Measurements from ENCODE around the gene CRPPA.
"Not testable (repeated sequence)": the region's sequence is repeated elsewhere in the genome, so short reads cannot be mapped to it uniquely, and the experiment has no call there.

The CRPPA gene

GRCh38 chr7:16399265-16399831, 22.0 kb downstream of the CRPPA start:
- peaks cover 11% of the 10 kb centered on the region for H3K9me3 ChIP-seq (ENCODE audit: low read length)
- H3K36me3 ChIP-seq (ENCODE audit: insufficient read depth, low read length), result no peaks in the 10 kb centered on the region
- no peak overlapping the region for H3K4me3 ChIP-seq (ENCODE audit: low read length)
- no peaks in the 10 kb centered on the region for H3K27me3 ChIP-seq (ENCODE audit: insufficient read depth, low read length)
- H3K4me1 ChIP-seq (ENCODE audit: insufficient read depth, low read length), result no peaks in the 10 kb centered on the region
- no peak overlapping the region for H2AFZ ChIP-seq (ENCODE audit: low read depth, low read length)

GRCh38 chr7:16398146-16399017, 23.0 kb downstream of the CRPPA start:
- H3K9me3 ChIP-seq (ENCODE audit: low read length), result peaks cover 11% of the 10 kb centered on the region
- H3K4me3 ChIP-seq (ENCODE audit: low read length), result no peak overlapping the region
- no peak overlapping the region for H2AFZ ChIP-seq (ENCODE audit: low read depth, low read length)
- no peaks in the 10 kb centered on the region for H3K27me3 ChIP-seq (ENCODE audit: insufficient read depth, low read length)
- no peaks in the 10 kb centered on the region for H3K4me1 ChIP-seq (ENCODE audit: insufficient read depth, low read length)
- H3K36me3 ChIP-seq (ENCODE audit: insufficient read depth, low read length), result no peaks in the 10 kb centered on the region

- no peak overlapping the region for H2AFZ ChIP-seq (ENCODE audit: low read depth, low read length)
- no peaks in the 10 kb centered on the region for H3K4me1 ChIP-seq (ENCODE audit: insufficient read depth, low read length)
- no peaks in the 10 kb centered on the region for H3K36me3 ChIP-seq (ENCODE audit: insufficient read depth, low read length)
- H3K27me3 ChIP-seq (ENCODE audit: insufficient read depth, low read length), result no peaks in the 10 kb centered on the region
- no peak overlapping the region for H3K4me3 ChIP-seq (ENCODE audit: low read length)
- H3K9me3 ChIP-seq (ENCODE audit: low read length), result peaks cover 11% of the 10 kb centered on the region
These were observed 23.7 kb downstream of the CRPPA start for GRCh38 chr7:16397501-16398145.

- peaks cover 11% of the 10 kb centered on the region for H3K9me3 ChIP-seq (ENCODE audit: low read length)
- H3K4me1 ChIP-seq (ENCODE audit: insufficient read depth, low read length), result no peaks in the 10 kb centered on the region
- H3K4me3 ChIP-seq (ENCODE audit: low read length), result no peak overlapping the region
- no peaks in the 10 kb centered on the region for H3K36me3 ChIP-seq (ENCODE audit: insufficient read depth, low read length)
- H2AFZ ChIP-seq (ENCODE audit: low read depth, low read length), result no peak overlapping the region
- H3K27me3 ChIP-seq (ENCODE audit: insufficient read depth, low read length), result no peaks in the 10 kb centered on the region
These were observed 24.4 kb downstream of the CRPPA start for GRCh38 chr7:16396766-16397500.

- no peaks in the 10 kb centered on the region for H3K4me1 ChIP-seq (ENCODE audit: insufficient read depth, low read length)
- no peak overlapping the region for H3K4me3 ChIP-seq (ENCODE audit: low read length)
- no peaks in the 10 kb centered on the region for H3K27me3 ChIP-seq (ENCODE audit: insufficient read depth, low read length)
- H2AFZ ChIP-seq (ENCODE audit: low read depth, low read length), result no peak overlapping the region
- no peaks in the 10 kb centered on the region for H3K36me3 ChIP-seq (ENCODE audit: insufficient read depth, low read length)
- H3K9me3 ChIP-seq (ENCODE audit: low read length), result peaks cover 11% of the 10 kb centered on the region
These were observed 26.2 kb downstream of the CRPPA start for GRCh38 chr7:16395121-16395520.

DNA sequence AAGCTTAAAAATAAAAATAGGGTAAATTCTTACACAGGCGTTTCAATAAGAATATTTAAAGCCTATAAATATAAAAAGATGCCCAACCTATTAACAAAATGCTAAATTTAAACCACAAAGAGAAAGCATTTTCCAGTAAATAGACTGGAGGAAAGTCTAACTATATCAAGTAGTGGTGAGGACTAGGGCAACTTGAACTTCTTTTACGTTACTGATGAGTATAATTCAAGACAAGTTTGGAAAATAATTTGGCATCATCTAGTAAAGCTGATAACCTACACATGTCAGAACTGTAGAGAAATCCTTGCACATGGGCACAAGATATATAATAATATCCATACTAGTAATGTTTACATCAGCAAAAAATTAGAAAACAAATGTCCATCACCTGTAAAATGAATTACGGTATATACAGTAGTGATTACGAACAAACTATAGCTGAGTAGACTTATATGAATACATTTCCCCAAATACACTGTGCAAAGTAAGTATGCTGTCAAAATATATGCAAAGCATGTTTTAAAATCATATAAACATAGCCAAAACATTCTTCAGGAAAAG, 27.4 kb downstream of the CRPPA start:
- no peaks in the 10 kb centered on the region for H3K27me3 ChIP-seq (ENCODE audit: insufficient read depth, low read length)
- no peak overlapping the region for H3K4me3 ChIP-seq (ENCODE audit: low read length)
- no peak overlapping the region for H2AFZ ChIP-seq (ENCODE audit: low read depth, low read length)
- H3K36me3 ChIP-seq (ENCODE audit: insufficient read depth, low read length), result no peaks in the 10 kb centered on the region
- H3K9me3 ChIP-seq (ENCODE audit: low read length), result peaks cover 5% of the 10 kb centered on the region
- no peaks in the 10 kb centered on the region for H3K4me1 ChIP-seq (ENCODE audit: insufficient read depth, low read length)

DNA sequence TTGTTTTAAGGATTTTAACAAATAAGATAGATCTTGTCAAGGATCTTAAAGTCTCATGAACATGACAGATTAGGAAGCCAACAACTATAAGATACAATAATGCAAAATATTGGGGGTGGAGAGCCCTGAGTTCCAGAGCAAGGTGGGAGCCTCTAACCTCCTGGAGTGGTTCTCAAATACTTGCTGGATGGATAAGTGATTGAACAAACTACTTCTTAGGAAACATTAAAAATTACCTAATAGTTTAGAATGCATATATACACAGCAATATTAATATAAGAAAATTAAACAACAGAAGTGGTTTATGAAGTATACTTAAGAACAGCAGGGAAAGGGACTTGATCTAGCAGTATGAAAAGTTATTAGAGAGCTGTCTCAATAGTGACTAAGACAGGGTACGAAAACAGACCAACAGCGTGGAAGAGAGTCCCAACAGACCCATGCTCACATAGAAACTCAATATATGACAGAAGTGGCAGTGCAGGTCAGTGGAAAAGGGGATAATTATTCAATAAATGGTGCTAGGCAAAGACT, 28.3 kb downstream of the CRPPA start:
- Histone ChIP-seq H3K27me3 (ENCODE audit: insufficient read depth, low read length) (no peaks in the 10 kb centered on the region), H2AFZ (ENCODE audit: low read depth, low read length) (no peak overlapping the region), H3K4me1 (ENCODE audit: insufficient read depth, low read length) (no peaks in the 10 kb centered on the region), H3K4me3 (ENCODE audit: low read length) (no peak overlapping the region), H3K36me3 (ENCODE audit: insufficient read depth, low read length) (no peaks in the 10 kb centered on the region), H3K9me3 (ENCODE audit: low read length) (no peaks in the 10 kb centered on the region)

DNA sequence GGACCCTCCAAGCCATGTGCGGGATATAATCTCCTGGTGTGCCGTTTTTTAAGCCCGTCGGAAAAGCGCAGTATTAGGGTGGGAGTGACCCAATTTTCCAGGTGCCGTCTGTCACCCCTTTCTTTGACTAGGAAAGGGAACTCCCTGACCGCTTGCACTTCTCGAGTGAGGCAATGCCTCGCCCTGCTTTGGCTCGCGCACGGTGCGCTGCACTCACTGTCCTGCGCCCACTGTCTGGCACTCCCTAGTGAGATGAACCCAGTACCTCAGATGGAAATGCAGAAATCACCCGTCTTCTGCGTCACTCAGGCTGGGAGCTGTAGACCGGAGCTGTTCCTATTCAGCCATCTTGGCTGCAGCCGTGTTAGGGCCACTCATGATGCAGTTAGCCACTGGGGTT, 37.6 kb downstream of the CRPPA start:
- not testable (repeated sequence) for H3K36me3 ChIP-seq (ENCODE audit: insufficient read depth, low read length); H3K4me3 ChIP-seq (ENCODE audit: low read length); H3K4me1 ChIP-seq (ENCODE audit: insufficient read depth, low read length); H3K9me3 ChIP-seq (ENCODE audit: low read length); H3K27me3 ChIP-seq (ENCODE audit: insufficient read depth, low read length); H2AFZ ChIP-seq (ENCODE audit: low read depth, low read length)

- not testable (repeated sequence) for H3K4me3 ChIP-seq (ENCODE audit: low read length); H3K27me3 ChIP-seq (ENCODE audit: insufficient read depth, low read length); H3K36me3 ChIP-seq (ENCODE audit: insufficient read depth, low read length); H3K4me1 ChIP-seq (ENCODE audit: insufficient read depth, low read length); H2AFZ ChIP-seq (ENCODE audit: low read depth, low read length); H3K9me3 ChIP-seq (ENCODE audit: low read length)
These were observed 38.2 kb downstream of the CRPPA start for GRCh38 chr7:16383103-16383502.
